ENCODE measurements around the gene DNAAF5.
A peak's percentile ranks its signal among the peaks of the same experiment; 100 is the strongest.
"Not testable (repeated sequence)": the region's sequence is repeated elsewhere in the genome, so short reads cannot be mapped to it uniquely, and the experiment has no call there.

The DNAAF5 gene

DNA sequence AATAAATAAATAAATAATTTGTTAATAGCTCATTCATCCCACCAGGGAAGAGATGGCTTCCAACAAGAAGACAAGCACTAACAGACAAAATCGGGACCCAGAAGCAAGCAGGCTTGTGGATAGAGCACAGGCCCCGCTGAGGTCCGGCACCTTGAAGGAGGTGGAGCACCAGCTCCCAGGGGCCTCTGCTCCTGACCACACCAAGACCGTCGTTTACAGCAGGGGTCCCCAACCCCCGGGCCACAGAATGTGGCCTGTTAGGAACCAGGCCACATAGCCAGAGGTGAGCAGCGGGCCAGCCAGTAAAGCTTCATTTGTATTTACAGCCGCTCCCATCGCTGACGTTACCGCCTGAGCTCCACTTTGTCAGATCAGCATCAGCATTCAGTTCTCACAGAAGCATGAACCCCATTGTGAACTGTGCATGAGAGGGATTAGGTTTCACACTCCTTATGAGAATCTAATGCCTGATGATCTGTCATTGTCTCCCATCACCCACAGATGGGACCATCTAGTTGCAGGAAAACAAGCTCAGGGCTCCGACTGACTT is 72.5 kb downstream of the DNAAF5 start:
- Histone ChIP-seq H3K9me3 (ENCODE audit: insufficient read depth, low read depth, low read length) (no peaks in the 10 kb centered on the region), H3K27me3 (ENCODE audit: insufficient read depth, low read length) (no peaks in the 10 kb centered on the region), H3K36me3 (ENCODE audit: insufficient read depth, low read depth, low read length) (no peaks in the 10 kb centered on the region), H3K9ac (ENCODE audit: low read depth, low read length) (no peak overlapping the region), H3K4me1 (ENCODE audit: insufficient read depth, low read length) (no peaks in the 10 kb centered on the region), H3K4me3 (ENCODE audit: low read length) (no peak overlapping the region), H3K27ac (ENCODE audit: low read length) (no peak overlapping the region)

DNA sequence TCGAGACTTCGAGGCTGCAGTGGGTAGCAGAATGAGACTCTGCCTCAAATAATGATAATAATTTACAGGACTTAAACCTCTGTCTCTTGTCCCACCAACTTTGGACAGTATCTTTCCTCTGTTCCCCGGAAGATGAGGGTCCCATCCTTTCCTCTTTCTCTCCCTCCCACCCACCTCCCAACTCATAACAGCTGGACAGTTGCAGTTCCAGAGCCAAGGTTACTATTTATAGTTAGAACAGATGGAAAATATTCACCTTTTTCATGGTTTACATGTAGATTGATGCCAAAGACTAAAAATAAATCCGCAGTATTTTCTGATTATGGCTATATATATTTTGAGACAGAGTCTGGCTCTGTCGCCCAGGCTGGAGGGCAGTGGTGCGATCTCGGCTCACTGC is 74.2 kb downstream of the DNAAF5 start:
- Histone ChIP-seq H3K36me3 (ENCODE audit: insufficient read depth, low read depth, low read length) (no peaks in the 10 kb centered on the region), H3K27ac (ENCODE audit: low read length) (no peak overlapping the region), H3K4me3 (ENCODE audit: low read length) (no peak overlapping the region), H3K9ac (ENCODE audit: low read depth, low read length) (no peak overlapping the region), H3K27me3 (ENCODE audit: insufficient read depth, low read length) (no peaks in the 10 kb centered on the region), H3K9me3 (ENCODE audit: insufficient read depth, low read depth, low read length) (no peaks in the 10 kb centered on the region), H3K4me1 (ENCODE audit: insufficient read depth, low read length) (no peaks in the 10 kb centered on the region)

DNA sequence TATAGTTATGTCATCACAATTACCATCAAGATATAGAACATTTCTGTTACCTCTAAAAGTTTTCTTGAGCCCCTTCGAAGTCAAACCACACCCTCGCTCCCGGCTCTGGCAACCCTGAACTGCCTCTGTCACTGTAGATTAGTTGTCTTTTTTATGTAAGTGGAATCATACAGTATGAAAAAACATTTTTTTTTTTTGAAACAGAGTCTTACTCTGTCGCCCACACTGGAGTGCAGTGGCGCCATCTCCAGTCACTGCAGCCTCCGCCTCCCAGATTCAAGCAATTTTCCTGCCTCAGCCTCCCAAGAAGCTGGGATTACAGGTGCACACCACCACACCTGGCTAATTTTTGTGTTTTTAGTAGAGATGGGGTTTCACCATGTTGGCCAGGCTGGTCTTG is 74.9 kb downstream of the DNAAF5 start:
- H3K4me3 ChIP-seq (ENCODE audit: low read length); H3K27ac ChIP-seq (ENCODE audit: low read length); H3K9me3 ChIP-seq (ENCODE audit: insufficient read depth, low read depth, low read length); H3K36me3 ChIP-seq (ENCODE audit: insufficient read depth, low read depth, low read length); H3K27me3 ChIP-seq (ENCODE audit: insufficient read depth, low read length); H3K9ac ChIP-seq (ENCODE audit: low read depth, low read length); H3K4me1 ChIP-seq (ENCODE audit: insufficient read depth, low read length): not testable (repeated sequence)

DNA sequence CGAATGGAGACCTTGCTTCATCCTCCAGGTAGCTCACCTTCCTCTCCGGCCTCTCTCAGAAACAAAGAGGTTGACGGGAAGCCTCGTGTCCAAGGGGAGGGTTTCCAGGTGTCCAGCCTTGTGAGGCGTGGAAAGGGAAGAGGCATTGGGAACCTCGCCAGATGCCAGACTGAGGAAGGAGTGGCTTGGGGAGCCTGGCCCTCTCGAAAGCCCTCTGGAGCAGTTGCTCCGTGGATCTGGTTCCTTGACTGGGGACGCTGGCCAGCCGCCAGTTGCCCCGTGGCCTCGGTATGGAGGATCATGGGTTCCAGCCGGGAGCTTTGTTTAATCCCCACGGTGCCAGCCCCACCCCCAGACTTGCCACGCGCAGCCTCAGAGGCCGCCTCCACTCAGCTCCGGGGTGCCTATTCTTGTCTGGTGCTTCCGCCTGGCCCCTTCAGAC is 75.5 kb downstream of the DNAAF5 start:
- Histone ChIP-seq H3K4me3 (ENCODE audit: low read length) (no peak overlapping the region), H3K4me1 (ENCODE audit: insufficient read depth, low read length) (no peaks in the 10 kb centered on the region), H3K27ac (ENCODE audit: low read length) (no peak overlapping the region), H3K36me3 (ENCODE audit: insufficient read depth, low read depth, low read length) (no peaks in the 10 kb centered on the region), H3K27me3 (ENCODE audit: insufficient read depth, low read length) (no peaks in the 10 kb centered on the region), H3K9me3 (ENCODE audit: insufficient read depth, low read depth, low read length) (no peaks in the 10 kb centered on the region), H3K9ac (ENCODE audit: low read depth, low read length) (no peak overlapping the region)

DNA sequence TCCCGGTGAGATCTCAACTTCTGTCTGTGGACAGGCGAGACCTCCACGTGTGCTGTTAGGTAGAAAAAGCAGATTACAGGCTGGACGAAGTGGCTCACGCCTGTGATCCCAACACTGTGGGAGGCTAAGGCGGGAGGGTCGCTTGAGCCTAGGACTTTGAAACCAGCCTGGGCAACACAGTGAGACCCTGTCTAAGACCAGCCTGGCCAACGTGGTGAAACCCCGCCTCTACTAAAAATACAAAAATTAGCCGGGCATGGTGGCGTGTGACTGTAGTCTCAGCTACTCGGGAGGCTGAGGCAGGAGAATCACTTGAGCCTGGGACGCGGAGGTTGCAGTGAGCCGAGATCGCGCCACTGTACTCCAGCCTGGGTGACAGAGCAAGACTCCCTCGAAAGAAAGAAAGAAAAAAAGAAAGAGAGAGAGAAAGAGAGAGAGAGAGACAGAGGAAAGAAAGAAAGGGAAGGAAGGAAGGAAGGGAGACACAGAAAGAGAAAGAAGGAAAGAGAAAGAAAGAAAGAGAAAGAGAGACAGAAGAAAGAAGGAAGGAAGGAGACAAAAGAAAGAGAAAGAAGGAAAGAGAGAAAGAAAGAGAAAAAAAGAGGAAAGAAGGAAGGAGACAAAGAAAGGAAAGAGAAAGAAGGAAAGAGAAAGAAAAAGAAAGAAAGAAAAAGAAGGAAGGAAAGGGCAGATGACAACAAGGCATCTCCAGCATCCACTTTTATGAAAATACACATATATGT is 76.2 kb downstream of the DNAAF5 start:
- H3K27me3 ChIP-seq (ENCODE audit: insufficient read depth, low read length): no peaks in the 10 kb centered on the region
- H3K9ac ChIP-seq (ENCODE audit: low read depth, low read length): no peak overlapping the region
- H3K4me1 ChIP-seq (ENCODE audit: insufficient read depth, low read length): no peaks in the 10 kb centered on the region
- no peaks in the 10 kb centered on the region for H3K9me3 ChIP-seq (ENCODE audit: insufficient read depth, low read depth, low read length)
- no peaks in the 10 kb centered on the region for H3K36me3 ChIP-seq (ENCODE audit: insufficient read depth, low read depth, low read length)
- H3K27ac ChIP-seq (ENCODE audit: low read length): no peak overlapping the region
- H3K4me3 ChIP-seq (ENCODE audit: low read length): no peak overlapping the region

DNA sequence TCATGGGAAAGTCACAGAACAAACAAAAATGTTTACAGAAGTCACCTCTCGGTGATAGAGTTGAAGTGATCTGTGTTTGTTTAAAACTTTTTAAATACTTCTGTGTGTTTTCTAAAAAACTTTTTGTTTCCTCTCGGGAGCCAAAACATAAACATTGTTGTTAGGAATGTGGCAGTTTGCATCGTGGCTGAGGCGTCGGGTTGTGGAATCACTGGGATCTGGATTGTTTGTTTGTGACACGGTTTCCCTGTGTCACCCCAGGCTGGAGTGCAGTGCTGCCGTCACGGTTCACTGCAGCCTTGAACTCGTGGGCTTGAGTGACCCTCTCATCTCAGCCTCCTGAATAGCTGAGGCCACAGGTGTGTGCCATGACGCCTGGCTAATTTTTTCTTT is 76.7 kb downstream of the DNAAF5 start:
- H3K9ac ChIP-seq (ENCODE audit: low read depth, low read length): no peak overlapping the region
- H3K27ac ChIP-seq (ENCODE audit: low read length): no peak overlapping the region
- H3K27me3 ChIP-seq (ENCODE audit: insufficient read depth, low read length): no peaks in the 10 kb centered on the region
- H3K4me3 ChIP-seq (ENCODE audit: low read length): no peak overlapping the region
- no peaks in the 10 kb centered on the region for H3K4me1 ChIP-seq (ENCODE audit: insufficient read depth, low read length)
- H3K36me3 ChIP-seq (ENCODE audit: insufficient read depth, low read depth, low read length): no peaks in the 10 kb centered on the region
- peaks cover 4% of the 10 kb centered on the region; the same call in 1 of the 2 replicates for H3K9me3 ChIP-seq (ENCODE audit: insufficient read depth, low read depth, low read length)

DNA sequence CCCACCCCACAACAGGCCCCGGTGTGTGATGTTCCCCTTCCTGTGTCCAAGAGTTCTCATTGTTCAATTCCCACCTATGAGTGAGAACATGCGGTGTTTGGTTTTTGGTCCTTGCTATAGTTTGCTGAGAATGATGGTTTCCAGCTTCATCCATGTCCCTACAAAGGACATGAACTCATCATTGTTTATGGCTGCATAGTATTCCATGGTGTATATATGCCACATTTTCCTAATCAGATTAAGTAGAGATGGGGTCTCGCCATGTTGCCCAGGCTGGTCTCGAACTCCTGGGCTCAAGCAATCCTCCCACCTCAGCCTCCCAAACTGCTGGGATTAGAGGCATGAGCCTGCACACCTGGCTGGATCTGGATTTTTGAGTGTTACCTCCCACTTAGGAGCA is 77.3 kb downstream of the DNAAF5 start:
- not testable (repeated sequence) for H3K9ac ChIP-seq (ENCODE audit: low read depth, low read length); H3K4me3 ChIP-seq (ENCODE audit: low read length); H3K4me1 ChIP-seq (ENCODE audit: insufficient read depth, low read length); H3K27me3 ChIP-seq (ENCODE audit: insufficient read depth, low read length); H3K27ac ChIP-seq (ENCODE audit: low read length); H3K9me3 ChIP-seq (ENCODE audit: insufficient read depth, low read depth, low read length); H3K36me3 ChIP-seq (ENCODE audit: insufficient read depth, low read depth, low read length)

DNA sequence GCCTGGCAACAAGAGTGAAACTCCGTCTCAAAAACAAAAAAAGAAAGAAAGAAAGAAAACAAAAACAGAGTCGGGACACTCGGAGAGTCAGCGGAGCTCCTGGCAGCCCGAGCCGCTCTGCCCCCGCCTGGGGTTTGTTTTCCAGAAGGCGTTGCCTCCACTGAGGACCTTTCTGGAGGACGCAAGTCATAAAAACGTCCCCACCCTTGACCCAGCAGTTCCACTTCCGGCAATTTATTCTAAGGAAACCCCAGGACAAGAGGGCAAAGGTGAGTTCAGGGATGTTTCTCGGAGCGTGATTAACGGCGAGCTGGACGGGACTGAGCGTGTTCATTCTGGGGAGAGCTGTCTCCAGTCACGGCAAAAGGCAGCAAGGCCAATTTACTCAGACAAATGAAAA is 78.8 kb downstream of the DNAAF5 start:
- Histone ChIP-seq H3K27ac (ENCODE audit: low read length) (no peak overlapping the region), H3K4me1 (ENCODE audit: insufficient read depth, low read length) (no peaks in the 10 kb centered on the region), H3K4me3 (ENCODE audit: low read length) (no peak overlapping the region), H3K36me3 (ENCODE audit: insufficient read depth, low read depth, low read length) (no peaks in the 10 kb centered on the region), H3K27me3 (ENCODE audit: insufficient read depth, low read length) (no peaks in the 10 kb centered on the region), H3K9me3 (ENCODE audit: insufficient read depth, low read depth, low read length) (peaks cover 5% of the 10 kb centered on the region; the same call in 1 of the 2 replicates), H3K9ac (ENCODE audit: low read depth, low read length) (no peak overlapping the region)

DNA sequence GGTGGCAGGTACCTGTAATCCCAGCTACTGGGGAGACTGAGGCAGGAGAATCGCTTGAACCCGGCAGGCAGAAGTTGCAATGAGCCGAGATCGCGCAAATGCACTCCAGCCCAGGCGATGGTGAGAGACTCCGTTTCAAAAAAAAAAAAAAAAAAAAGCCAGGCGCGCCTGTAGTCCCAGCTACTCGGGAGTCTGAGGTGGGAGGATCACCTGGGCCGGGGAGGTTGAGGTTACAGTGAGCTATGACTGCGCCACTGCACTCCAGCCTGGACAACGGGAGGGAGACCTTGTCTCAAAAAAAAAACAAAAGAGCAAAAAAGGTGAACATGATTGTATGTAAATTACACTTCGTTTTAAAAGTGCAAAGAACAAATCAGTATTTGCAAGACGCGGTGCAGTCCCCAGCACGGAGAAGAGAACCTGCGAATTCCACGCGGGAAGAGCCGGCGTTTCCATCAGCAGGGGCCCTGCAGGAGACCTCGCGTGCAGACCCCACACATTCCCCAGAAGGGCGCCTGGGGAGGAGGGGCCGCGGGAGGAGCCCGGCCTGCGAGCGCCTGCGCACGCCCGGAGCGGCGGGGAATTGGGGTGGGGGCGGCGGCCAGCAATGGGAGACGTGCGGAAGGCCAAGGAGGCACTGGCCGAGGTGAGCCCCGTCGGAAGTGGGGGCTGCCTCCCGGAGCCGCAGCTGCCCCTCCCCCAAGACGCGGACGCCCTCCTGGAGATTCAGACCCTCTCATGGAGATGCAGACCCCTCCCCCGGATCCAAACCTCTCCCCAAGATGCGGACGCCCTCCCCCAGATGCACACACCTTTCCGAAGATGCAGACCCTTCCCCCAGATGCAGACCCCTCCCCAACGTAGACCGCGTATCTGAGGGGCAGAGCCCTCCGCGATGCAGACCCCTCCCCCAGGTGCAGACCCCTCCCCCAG is 89.1 kb downstream of the DNAAF5 start:
- H3K4me1 ChIP-seq (ENCODE audit: insufficient read depth, low read length): peaks cover 10% of the 10 kb centered on the region
- H3K27me3 ChIP-seq (ENCODE audit: insufficient read depth, low read length): no peaks in the 10 kb centered on the region
- H3K4me3 ChIP-seq (ENCODE audit: low read length): peak overlapping the region; percentile 69
- no peaks in the 10 kb centered on the region for H3K36me3 ChIP-seq (ENCODE audit: insufficient read depth, low read depth, low read length)
- peak overlapping the region; percentile 66 for H3K9ac ChIP-seq (ENCODE audit: low read depth, low read length)
- H3K27ac ChIP-seq (ENCODE audit: low read length): peak overlapping the region; percentile 91
- no peaks in the 10 kb centered on the region for H3K9me3 ChIP-seq (ENCODE audit: insufficient read depth, low read depth, low read length)

DNA sequence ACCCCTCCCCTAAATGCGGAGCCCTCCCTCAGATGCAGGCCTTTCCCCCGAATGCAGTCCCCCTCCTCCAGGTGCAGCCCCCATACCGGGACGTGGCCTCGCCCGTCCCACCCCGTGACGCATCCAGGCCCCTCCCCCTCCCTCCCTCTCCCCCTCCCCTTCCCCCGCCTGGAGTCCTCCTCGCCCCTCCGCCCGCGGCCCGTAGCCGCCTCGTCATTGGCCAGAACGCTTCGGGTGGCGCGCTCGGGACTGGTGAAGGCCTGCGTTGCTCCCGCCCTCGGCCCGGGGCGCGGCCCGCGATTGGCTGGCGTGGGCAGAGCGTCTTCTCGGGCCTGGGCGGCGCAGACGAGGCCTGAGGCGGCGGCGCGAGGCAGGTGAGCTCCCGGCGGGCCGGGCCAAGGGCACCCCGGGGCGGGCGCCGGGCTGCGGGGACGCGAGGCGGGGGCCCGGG is 89.8 kb downstream of the DNAAF5 start:
- H3K36me3 ChIP-seq (ENCODE audit: insufficient read depth, low read depth, low read length): no peaks in the 10 kb centered on the region
- H3K27ac ChIP-seq (ENCODE audit: low read length): no peak overlapping the region
- no peaks in the 10 kb centered on the region for H3K27me3 ChIP-seq (ENCODE audit: insufficient read depth, low read length)
- no peaks in the 10 kb centered on the region for H3K9me3 ChIP-seq (ENCODE audit: insufficient read depth, low read depth, low read length)
- no peak overlapping the region; the same call in 1 of the 2 replicates for H3K4me3 ChIP-seq (ENCODE audit: low read length)
- H3K4me1 ChIP-seq (ENCODE audit: insufficient read depth, low read length): peaks cover 10% of the 10 kb centered on the region
- no peak overlapping the region for H3K9ac ChIP-seq (ENCODE audit: low read depth, low read length)

DNA sequence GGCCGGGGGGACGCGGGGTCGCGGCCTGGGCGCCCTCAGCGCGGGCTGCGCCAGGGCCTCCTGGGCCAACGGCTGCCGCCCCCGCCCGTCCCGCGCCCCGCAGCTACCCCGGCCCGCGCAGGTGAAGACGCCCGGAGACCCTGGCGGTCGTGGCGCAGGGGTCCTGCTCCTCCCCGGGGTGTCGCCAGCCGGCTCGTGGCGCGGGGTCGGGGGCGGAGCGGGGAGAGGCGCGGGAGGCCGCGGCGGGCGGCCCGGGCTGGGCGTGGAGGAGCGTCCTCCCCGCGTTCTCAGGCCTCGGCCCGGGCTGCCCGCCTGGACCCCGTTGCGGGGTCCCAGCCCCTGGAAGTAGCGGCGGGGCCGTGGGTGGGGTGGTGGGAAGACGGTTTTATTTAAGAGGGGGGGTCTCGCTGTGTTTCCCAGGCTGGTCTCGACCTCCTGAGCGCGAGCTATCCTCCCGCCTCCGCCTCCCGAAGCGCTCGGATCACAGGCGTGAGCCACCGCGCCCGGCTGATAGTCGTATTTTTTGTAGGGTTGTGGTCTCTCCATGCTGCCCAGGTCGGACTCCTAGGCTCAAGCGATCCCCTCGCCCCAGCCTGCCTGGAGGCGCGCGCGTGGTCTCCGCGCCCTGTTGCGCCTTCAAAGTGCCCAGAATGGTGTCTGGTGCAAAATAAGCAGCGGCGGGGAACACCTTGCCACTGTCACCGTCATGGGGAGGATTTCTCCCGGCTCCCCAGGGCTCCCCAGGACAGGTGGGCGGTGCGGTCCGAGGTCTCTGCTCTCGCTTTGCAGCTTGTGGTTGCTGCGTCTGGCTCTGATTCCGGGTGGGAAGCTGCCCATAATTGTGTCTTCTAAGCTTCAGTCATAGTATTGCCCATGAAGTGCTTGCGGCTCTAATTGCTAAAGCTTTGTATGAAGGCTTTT is 90.5 kb downstream of the DNAAF5 start:
- Histone ChIP-seq H3K27ac (ENCODE audit: low read length) (no peak overlapping the region), H3K9ac (ENCODE audit: low read depth, low read length) (peak overlapping the region; percentile 86), H3K27me3 (ENCODE audit: insufficient read depth, low read length) (no peaks in the 10 kb centered on the region), H3K4me1 (ENCODE audit: insufficient read depth, low read length) (peaks cover 14% of the 10 kb centered on the region), H3K36me3 (ENCODE audit: insufficient read depth, low read depth, low read length) (no peaks in the 10 kb centered on the region), H3K4me3 (ENCODE audit: low read length) (peak overlapping the region; percentile 92), H3K9me3 (ENCODE audit: insufficient read depth, low read depth, low read length) (no peaks in the 10 kb centered on the region)
